ENCODE measurements around the gene PRR14L. TPM values are rescaled to one million over a fixed set of nuclear protein-coding genes. Genes with fewer than 3 reads are reported as not detected.
"Not testable (repeated sequence)": the region's sequence is repeated elsewhere in the genome, so short reads cannot be mapped to it uniquely, and the experiment has no call there.

The PRR14L gene
- total RNA-seq, 1 experiment from 2014 or later: 60.5 TPM

GRCh38 chr22:31661851-31662667 lies 87.9 kb downstream of the PRR14L start, which contains the start of gene PISD:
TSS of gene PISD (minus strand) at chr22:31662215. CDS start at chr22:31662208, 7 bp downstream.
- CTCF ChIA-PET: interaction anchor here (0.7 to 2.7 kb wide), 5 partner anchors 9 to 308 kb away, joined by 3 to 13 read pairs (median 12); no protein-coding TSS in a partner anchor
- H3K27ac Mint-ChIP-seq (ENCODE audit: unreplicated experiment): peak within 1 kb of the TSS; percentile 99
- no TSS peak for BruUV-seq (replicated peaks)

GRCh38 chr22:31660860-31661341 lies 89.0 kb downstream of the PRR14L start:
- CTCF ChIA-PET: interaction anchor here (0.6 to 2.7 kb wide), 3 partner anchors 16 to 557 kb away, joined by 3 to 12 read pairs (median 12); no protein-coding TSS in a partner anchor
- intact Hi-C loops (cut with micrococcal nuclease; ENCODE audit: unreplicated experiment): loop anchor here (5.0 kb wide), 2 partner anchors 91 to 311 kb away; partner anchors contain the start of genes DEPDC5 and PRR14L
- Mint-ChIP-seq H3K27ac (ENCODE audit: unreplicated experiment) (peak overlapping the region; percentile 99), H3K36me3 (ENCODE audit: insufficient read depth, unreplicated experiment) (peaks cover 40% of the 10 kb centered on the region), H3K4me3 (ENCODE audit: low read depth, unreplicated experiment) (peak overlapping the region; percentile 93), H3K4me1 (ENCODE audit: low read depth, unreplicated experiment) (peaks cover 25% of the 10 kb centered on the region)
- DNase-seq: peak; percentile 54
- H3K9me3 Mint-ChIP-seq (ENCODE audit: low read depth, unreplicated experiment); BruUV-seq (replicated peaks); H3K27me3 Mint-ChIP-seq (ENCODE audit: unreplicated experiment): not testable (repeated sequence)

More at GRCh38 chr22:31661851-31662667, 87.9 kb downstream of the PRR14L start, which contains the start of gene PISD:
- TF ChIP-seq CTCF (IDR thresholded peaks at IDR 0.05; ENCODE audit: unreplicated experiment): no peak
- H3K4me1 Mint-ChIP-seq (ENCODE audit: low read depth, unreplicated experiment): peaks cover 25% of the 10 kb centered on the region
- H3K9me3 Mint-ChIP-seq (ENCODE audit: low read depth, unreplicated experiment): no peaks in the 10 kb centered on the region
- DNase-seq: peak; percentile 97
- H3K27me3 Mint-ChIP-seq (ENCODE audit: unreplicated experiment): no peaks in the 10 kb centered on the region
- intact Hi-C loops (cut with micrococcal nuclease; ENCODE audit: unreplicated experiment): loop anchor here (5.0 kb wide), 2 partner anchors 90 to 310 kb away; partner anchors contain the start of genes DEPDC5 and PRR14L
- peaks cover 35% of the 10 kb centered on the region for H3K36me3 Mint-ChIP-seq (ENCODE audit: insufficient read depth, unreplicated experiment)
- peak within 1 kb of the TSS; percentile 93 for H3K4me3 Mint-ChIP-seq (ENCODE audit: low read depth, unreplicated experiment)

GRCh38 chr22:31659246-31659645 lies 90.7 kb downstream of the PRR14L start:
- intact Hi-C loops (cut with micrococcal nuclease; ENCODE audit: unreplicated experiment): no loop called here
- Mint-ChIP-seq H3K4me3 (ENCODE audit: low read depth, unreplicated experiment) (no peak overlapping the region), H3K27ac (ENCODE audit: unreplicated experiment) (no peak overlapping the region), H3K9me3 (ENCODE audit: low read depth, unreplicated experiment) (no peaks in the 10 kb centered on the region), H3K36me3 (ENCODE audit: insufficient read depth, unreplicated experiment) (peaks cover 42% of the 10 kb centered on the region), H3K4me1 (ENCODE audit: low read depth, unreplicated experiment) (peaks cover 30% of the 10 kb centered on the region), H3K27me3 (ENCODE audit: unreplicated experiment) (no peaks in the 10 kb centered on the region)
- DNase-seq: no peak
- no peak for TF ChIP-seq CTCF (IDR thresholded peaks at IDR 0.05; ENCODE audit: unreplicated experiment)
- CTCF ChIA-PET: no interaction called here
- no TSS peak for BruUV-seq (replicated peaks)

GRCh38 chr22:31654408-31654807 lies 95.5 kb downstream of the PRR14L start:
- no peak for TF ChIP-seq CTCF (IDR thresholded peaks at IDR 0.05; ENCODE audit: unreplicated experiment)
- peak overlapping the region; percentile 18 for H3K27ac Mint-ChIP-seq (ENCODE audit: unreplicated experiment)
- BruUV-seq (replicated peaks): no TSS peak

More at GRCh38 chr22:31654408-31654807, 95.5 kb downstream of the PRR14L start:
- H3K36me3 Mint-ChIP-seq (ENCODE audit: insufficient read depth, unreplicated experiment): peaks cover 15% of the 10 kb centered on the region
- peaks cover 32% of the 10 kb centered on the region for H3K4me1 Mint-ChIP-seq (ENCODE audit: low read depth, unreplicated experiment)
- DNase-seq: no peak
- CTCF ChIA-PET: no interaction called here
- H3K4me3 Mint-ChIP-seq (ENCODE audit: low read depth, unreplicated experiment): no peak overlapping the region
- H3K27me3 Mint-ChIP-seq (ENCODE audit: unreplicated experiment): no peaks in the 10 kb centered on the region
- no peaks in the 10 kb centered on the region for H3K9me3 Mint-ChIP-seq (ENCODE audit: low read depth, unreplicated experiment)
- intact Hi-C loops (cut with micrococcal nuclease; ENCODE audit: unreplicated experiment): no loop called here
